Activated CD4-positive, alpha-beta T cell treated with anti-CD3 and anti-CD28 coated beads, Interleukin-2, amount 50 U/mL, for 24 hours (primary cell): Measurements from ENCODE around the gene MRTFA.
"Not testable (repeated sequence)": the region's sequence is repeated elsewhere in the genome, so short reads cannot be mapped to it uniquely, and the experiment has no call there.

ENCODE experiments used
- DNase-seq, 2 donors: peaks; one replicate each; pipeline ENCODE4 v3.0.0-alpha.2; 2020; ENCODE audit warnings: low read depth in 1 of 2, low spot score in 1 of 2

The MRTFA gene

GRCh38 chr22:40628354-40629042 is 8.0 kb downstream of the MRTFA start:
- no peak for DNase-seq

GRCh38 chr22:40627612-40628011 is 8.9 kb downstream of the MRTFA start:
- DNase-seq: no peak

GRCh38 chr22:40626851-40627250 is 9.7 kb downstream of the MRTFA start:
- no peak for DNase-seq

GRCh38 chr22:40625794-40626193 is 10.7 kb downstream of the MRTFA start:
- DNase-seq: not testable (repeated sequence)

GRCh38 chr22:40625281-40625680 is 11.2 kb downstream of the MRTFA start:
- not testable (repeated sequence) for DNase-seq

GRCh38 chr22:40624770-40625169 is 11.7 kb downstream of the MRTFA start:
- DNase-seq: no peak

GRCh38 chr22:40621309-40622151 is 15.0 kb downstream of the MRTFA start:
- DNase-seq: no peak

- DNase-seq: no peak
Observed at GRCh38 chr22:40620464-40621046, 16.0 kb downstream of the MRTFA start.

GRCh38 chr22:40618400-40618799 is 18.1 kb downstream of the MRTFA start:
- DNase-seq: no peak

- DNase-seq: no peak
Observed at GRCh38 chr22:40616578-40616977, 19.9 kb downstream of the MRTFA start.

- DNase-seq: no peak
Observed at GRCh38 chr22:40613067-40613466, 23.5 kb downstream of the MRTFA start.

- DNase-seq: no peak
Observed at GRCh38 chr22:40612291-40612751, 24.2 kb downstream of the MRTFA start.

- no peak for DNase-seq
Observed at GRCh38 chr22:40611606-40612005, 24.9 kb downstream of the MRTFA start.

GRCh38 chr22:40610329-40610850 is 26.1 kb downstream of the MRTFA start:
- DNase-seq: no peak

GRCh38 chr22:40609216-40609615 is 27.3 kb downstream of the MRTFA start:
- DNase-seq: no peak

GRCh38 chr22:40607506-40607905 is 29.0 kb downstream of the MRTFA start:
- no peak for DNase-seq

- DNase-seq: no peak
Observed at GRCh38 chr22:40606306-40606705, 30.2 kb downstream of the MRTFA start.

- no peak for DNase-seq
Observed at GRCh38 chr22:40605761-40606160, 30.8 kb downstream of the MRTFA start.

GRCh38 chr22:40603088-40603605 is 33.4 kb downstream of the MRTFA start:
- DNase-seq: no peak

GRCh38 chr22:40602231-40602630 is 34.3 kb downstream of the MRTFA start:
- no peak for DNase-seq

- no peak for DNase-seq
Observed at GRCh38 chr22:40599731-40600130, 36.8 kb downstream of the MRTFA start.
